GM12892 (cell line): ENCODE data around the gene AP1B1.

Source experiments
- POLR2A ChIP-seq: IDR thresholded peaks from 2 replicates; pipeline ENCODE4 v1.6.1; 2011; ENCODE audit warnings: low read depth, low read length, control low read depth
- POLR2AphosphoS5 ChIP-seq: IDR thresholded peaks from 2 replicates; pipeline ENCODE4 v1.6.1; 2011; ENCODE audit warnings: low read depth, low read length, control low read depth

- no peak for TF ChIP-seq POLR2A
- TF ChIP-seq POLR2AphosphoS5, result no peak
These were observed 57.2 kb downstream of the AP1B1 start for GRCh38 chr22:29331213-29331612.
